ENCODE measurements around the gene PARP2.

Gene PARP2

DNA sequence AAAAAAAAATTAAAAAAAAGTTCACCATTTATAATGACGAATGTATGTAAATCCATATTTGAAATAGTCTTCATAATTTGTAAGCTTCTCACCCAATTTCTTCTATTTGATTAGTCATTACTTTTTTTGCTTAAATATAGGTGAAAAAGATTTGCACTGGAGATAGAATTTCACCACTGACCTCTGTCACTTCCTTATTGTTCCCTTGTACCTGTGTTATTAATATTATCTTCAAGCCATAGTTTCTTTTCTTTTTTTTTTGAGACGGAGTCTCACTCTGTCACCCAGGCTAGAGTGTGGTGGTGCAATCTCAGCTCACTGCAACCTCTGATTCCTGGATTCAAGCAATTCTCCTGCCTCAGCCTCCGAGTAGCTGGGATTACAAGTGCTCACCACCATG, 54.1 kb downstream of the PARP2 start:
- DNase-seq (ENCODE audit: low read depth in 2 of 2), result no peak

DNA sequence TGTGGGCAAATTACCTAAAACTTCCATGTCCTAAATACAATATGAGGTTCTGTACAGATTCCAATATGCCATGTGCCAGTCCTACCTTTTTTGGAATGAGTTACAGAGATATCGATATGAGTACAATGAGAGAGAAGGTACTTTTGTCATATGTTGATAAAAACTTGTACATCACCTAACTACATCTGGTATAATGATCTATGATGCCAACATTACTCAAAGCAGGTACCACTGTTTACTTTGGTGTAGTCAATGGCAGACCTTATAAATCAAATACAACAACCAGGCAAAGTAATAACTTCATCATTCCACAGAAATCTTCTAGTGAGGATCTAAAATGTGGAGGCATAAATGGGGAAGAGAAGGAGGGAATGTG, 57.1 kb downstream of the PARP2 start:
- DNase-seq (ENCODE audit: low read depth in 2 of 2), result no peak

DNA sequence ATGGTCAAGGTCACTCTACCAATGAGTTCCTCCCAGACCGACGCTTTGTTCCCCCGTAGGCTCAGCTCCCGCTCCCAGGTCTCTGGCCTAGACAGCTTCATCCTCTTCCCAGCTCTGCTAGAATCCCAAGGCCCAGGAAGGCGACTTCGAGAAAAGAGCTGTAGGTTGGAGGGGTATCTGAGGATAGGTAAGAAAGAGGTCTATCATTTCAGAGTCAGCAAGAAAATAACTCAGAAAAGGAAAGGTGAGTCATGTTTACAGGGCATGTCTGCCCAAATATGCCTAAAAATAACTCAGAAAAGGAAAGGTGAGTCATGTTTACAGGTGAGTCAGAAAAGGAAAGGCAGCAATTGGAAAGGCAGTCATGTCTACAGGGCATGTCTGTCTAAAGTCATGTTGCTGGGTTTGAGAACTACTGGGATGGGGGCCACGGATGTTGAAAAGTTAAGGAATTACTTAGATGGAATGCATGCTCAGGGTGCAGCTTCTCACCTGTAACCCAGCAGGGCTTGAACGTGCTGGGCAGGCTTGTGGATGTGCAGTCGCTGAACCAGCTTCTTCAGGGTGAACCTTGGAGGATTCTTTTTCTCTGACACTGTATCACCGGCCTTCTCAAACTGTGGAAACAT, 57.6 kb downstream of the PARP2 start:
- DNase-seq (ENCODE audit: low read depth in 2 of 2), result no peak

DNA sequence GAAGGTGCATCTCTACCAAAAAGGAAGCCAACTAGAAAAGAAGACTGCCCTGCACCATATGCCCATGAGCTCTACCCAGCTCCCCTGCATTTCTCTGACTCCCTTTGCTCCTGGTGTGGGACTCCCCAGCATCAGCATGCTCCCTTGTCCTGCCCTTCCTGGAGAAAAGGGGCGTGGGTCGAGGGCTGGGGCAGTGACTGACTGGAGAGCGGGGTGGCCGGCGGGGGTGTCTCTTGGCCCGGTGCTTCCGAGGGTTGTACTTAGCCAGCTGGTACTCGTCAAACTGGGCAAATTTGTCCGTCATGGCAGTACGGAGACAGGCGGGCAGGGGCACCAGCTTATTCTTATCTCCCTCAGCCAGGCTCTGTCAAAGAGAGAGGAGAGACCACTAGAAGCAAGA, 60.1 kb downstream of the PARP2 start:
- no peak for DNase-seq (ENCODE audit: low read depth in 2 of 2)

All from stimulated activated CD8-positive, alpha-beta memory T cell treated with anti-CD3 and anti-CD28 coated beads, Interleukin-2, amount 100 ng/mL, for 1 hour (primary cell).